BLaER1 (cell line): ENCODE data around the gene LIN28B.
"Not testable (repeated sequence)": the region's sequence is repeated elsewhere in the genome, so short reads cannot be mapped to it uniquely, and the experiment has no call there.

Source experiments
- H3K27ac ChIP-seq: shearing (Covaris generic); formaldehyde crosslinking; 2 replicates; pipeline ENCODE4 v1.8.1; 2022
- H3K27me3 ChIP-seq: shearing (Covaris generic); formaldehyde crosslinking; 2 replicates; pipeline ENCODE4 v1.8.1; 2022
- H3K36me3 ChIP-seq: shearing (Covaris generic); formaldehyde crosslinking; 2 replicates; pipeline ENCODE4 v1.8.1; 2022
- H3K4me1 ChIP-seq: shearing (Covaris generic); formaldehyde crosslinking; 2 replicates; pipeline ENCODE4 v1.8.1; 2022
- H3K4me2 ChIP-seq: shearing (Covaris generic); formaldehyde crosslinking; 2 replicates; pipeline ENCODE4 v1.8.1; 2022
- H3K4me3 ChIP-seq: shearing (Covaris generic); formaldehyde crosslinking; 2 replicates; pipeline ENCODE4 v1.8.1; 2022
- H3K9ac ChIP-seq: shearing (Covaris generic); formaldehyde crosslinking; 2 replicates; pipeline ENCODE4 v1.8.1; 2022
- H3K9me3 ChIP-seq: shearing (Covaris generic); formaldehyde crosslinking; 2 replicates; pipeline ENCODE4 v1.8.1; 2022
- H4K20me1 ChIP-seq: shearing (Covaris generic); formaldehyde crosslinking; 2 replicates; pipeline ENCODE4 v1.8.1; 2022
- Cebpa-rat ChIP-seq: shearing (Covaris generic); IDR thresholded peaks from 2 replicates; pipeline ENCODE4 v1.8.1; 2022

The LIN28B gene

DNA sequence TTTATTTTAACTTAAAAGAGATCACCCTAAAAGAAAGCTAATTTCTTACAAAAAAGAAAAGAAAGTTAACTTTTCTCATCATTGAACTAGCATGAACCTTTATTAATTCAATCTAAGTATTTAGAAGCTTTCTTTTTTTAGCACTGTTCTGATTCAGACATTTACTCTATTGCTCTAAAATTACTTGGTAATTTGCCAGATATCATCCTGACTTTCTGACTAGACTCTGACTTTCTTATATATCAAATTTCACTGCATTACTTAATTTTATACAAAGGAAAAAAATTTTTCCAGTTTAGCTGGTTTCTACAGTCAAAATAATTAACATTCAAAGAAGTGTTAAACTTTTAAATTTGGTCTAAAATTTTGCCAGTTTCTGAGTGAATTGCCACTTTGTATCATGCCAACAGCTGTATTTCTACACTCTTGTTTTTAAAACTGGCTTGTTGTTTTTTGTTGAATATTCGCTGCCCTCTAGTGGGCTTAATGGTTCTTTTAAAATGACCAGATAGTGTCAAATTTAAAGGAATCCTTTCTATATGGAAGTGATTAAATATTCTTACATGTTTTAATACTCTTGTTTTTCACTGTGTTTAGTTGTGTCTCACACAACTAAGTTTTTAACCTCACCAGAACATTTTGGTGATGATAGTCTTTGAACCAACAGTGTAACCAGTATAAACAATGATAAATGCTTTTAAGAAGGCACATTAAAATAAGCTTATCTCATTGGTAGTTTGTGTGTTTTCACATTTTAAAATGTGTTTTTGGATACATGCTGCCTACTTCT is 120.9 kb downstream of the LIN28B start:
- H3K4me1 ChIP-seq, result peaks cover 9% of the 10 kb centered on the region
- no peaks in the 10 kb centered on the region for H4K20me1 ChIP-seq
- H3K36me3 ChIP-seq, result no peaks in the 10 kb centered on the region
- H3K9me3 ChIP-seq, result no peaks in the 10 kb centered on the region
- no peak overlapping the region for H3K4me3 ChIP-seq
- H3K4me2 ChIP-seq, result no peak overlapping the region
- H3K27me3 ChIP-seq, result no peaks in the 10 kb centered on the region
- TF ChIP-seq Cebpa-rat, result no peak
- H3K9ac ChIP-seq, result no peak overlapping the region
- H3K27ac ChIP-seq, result no peak overlapping the region

DNA sequence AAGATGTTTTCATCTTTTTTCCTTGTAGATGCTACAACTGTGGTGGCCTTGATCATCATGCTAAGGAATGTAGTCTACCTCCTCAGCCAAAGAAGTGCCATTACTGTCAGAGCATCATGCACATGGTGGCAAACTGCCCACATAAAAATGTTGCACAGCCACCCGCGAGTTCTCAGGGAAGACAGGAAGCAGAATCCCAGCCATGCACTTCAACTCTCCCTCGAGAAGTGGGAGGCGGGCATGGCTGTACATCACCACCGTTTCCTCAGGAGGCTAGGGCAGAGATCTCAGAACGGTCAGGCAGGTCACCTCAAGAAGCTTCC is 121.4 kb downstream of the LIN28B start:
- H3K9me3 ChIP-seq, result no peaks in the 10 kb centered on the region
- peaks cover 9% of the 10 kb centered on the region for H3K4me1 ChIP-seq
- H3K27ac ChIP-seq, result no peak overlapping the region
- no peak for TF ChIP-seq Cebpa-rat
- no peak overlapping the region for H3K4me2 ChIP-seq
- no peak overlapping the region for H3K9ac ChIP-seq
- no peaks in the 10 kb centered on the region for H3K36me3 ChIP-seq
- no peaks in the 10 kb centered on the region for H4K20me1 ChIP-seq
- no peaks in the 10 kb centered on the region for H3K27me3 ChIP-seq
- no peak overlapping the region for H3K4me3 ChIP-seq

DNA sequence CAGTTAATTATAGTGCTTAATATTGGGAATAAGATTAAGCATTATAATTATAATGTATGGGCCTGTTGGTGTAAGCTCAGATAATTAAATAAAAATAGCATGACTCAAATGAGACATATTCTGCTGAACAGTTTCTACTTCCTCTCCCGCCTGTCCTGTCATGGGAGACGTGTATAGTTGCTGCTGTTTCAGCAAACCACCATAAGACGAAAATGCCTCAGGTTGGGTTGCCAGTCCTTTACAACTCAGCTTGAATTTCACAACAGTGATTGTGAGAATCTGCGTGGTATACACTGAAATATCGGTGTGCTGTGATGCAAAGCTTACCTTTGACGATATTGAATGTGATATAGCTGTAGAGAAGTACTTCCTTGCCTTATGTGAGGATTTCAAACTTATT is 123.4 kb downstream of the LIN28B start:
- H3K4me3 ChIP-seq, result no peak overlapping the region
- no peaks in the 10 kb centered on the region for H4K20me1 ChIP-seq
- H3K36me3 ChIP-seq, result no peaks in the 10 kb centered on the region
- peaks cover 5% of the 10 kb centered on the region for H3K4me1 ChIP-seq
- H3K27me3 ChIP-seq, result no peaks in the 10 kb centered on the region
- no peak overlapping the region for H3K4me2 ChIP-seq
- no peak overlapping the region for H3K27ac ChIP-seq
- TF ChIP-seq Cebpa-rat, result no peak
- no peak overlapping the region for H3K9ac ChIP-seq
- no peaks in the 10 kb centered on the region for H3K9me3 ChIP-seq

DNA sequence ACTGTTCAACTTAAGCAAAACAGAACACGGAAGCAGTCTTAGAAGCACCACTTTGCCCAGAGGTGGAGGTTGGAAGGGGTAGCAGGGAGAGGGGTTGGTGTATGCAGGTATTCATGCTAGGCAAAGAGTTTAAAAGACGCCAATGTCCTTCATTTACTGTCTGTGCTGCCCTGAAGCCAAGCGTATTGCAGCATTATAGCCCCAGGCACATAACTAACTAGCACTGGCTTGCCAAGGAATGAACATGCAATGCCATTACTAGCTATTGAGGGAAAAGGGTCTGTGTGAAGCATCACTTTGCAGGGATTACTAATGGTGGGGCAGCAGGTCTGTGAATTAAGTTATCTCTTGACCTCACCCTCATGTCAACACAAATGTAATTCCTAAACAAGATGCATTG is 124.8 kb downstream of the LIN28B start:
- H3K36me3 ChIP-seq, H3K27ac ChIP-seq, H3K4me1 ChIP-seq: not testable (repeated sequence)

DNA sequence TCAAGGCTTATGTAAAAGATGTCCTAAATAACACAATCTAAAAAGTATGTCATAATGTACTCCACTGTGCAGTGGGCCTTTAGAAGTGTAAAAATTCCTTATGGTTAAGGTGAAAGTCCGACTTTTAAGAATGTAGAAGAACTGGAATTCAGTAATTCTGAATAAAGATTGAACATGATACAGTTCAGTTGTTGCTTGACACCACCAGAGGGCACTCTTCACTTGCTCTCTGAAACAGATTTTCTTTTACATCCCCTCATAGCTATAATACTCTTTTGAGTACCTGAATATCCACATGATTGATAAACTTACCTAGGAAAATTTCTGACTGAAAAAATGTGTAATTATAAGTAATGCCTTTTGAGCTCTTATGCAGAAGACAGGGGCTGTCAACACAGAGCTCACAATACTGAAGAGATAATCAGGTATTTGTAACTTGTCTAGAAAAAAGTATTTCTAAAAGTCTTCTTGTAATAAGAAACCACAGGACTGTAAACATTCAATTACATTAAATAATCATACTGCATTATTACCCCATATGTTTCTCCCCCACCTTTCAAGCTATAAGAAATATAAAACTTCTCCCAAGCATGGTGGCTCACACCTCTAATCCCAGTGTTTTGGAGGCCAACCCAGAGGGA is 130.8 kb downstream of the LIN28B start:
- Histone ChIP-seq H3K27ac (no peak overlapping the region), H4K20me1 (no peaks in the 10 kb centered on the region)
- TF ChIP-seq Cebpa-rat, result no peak

More for the DNA sequence above, 124.8 kb downstream of the LIN28B start:
- not testable (repeated sequence) for H3K9me3 ChIP-seq, H3K4me2 ChIP-seq, H3K4me3 ChIP-seq, H3K9ac ChIP-seq, H3K27me3 ChIP-seq, H4K20me1 ChIP-seq

DNA sequence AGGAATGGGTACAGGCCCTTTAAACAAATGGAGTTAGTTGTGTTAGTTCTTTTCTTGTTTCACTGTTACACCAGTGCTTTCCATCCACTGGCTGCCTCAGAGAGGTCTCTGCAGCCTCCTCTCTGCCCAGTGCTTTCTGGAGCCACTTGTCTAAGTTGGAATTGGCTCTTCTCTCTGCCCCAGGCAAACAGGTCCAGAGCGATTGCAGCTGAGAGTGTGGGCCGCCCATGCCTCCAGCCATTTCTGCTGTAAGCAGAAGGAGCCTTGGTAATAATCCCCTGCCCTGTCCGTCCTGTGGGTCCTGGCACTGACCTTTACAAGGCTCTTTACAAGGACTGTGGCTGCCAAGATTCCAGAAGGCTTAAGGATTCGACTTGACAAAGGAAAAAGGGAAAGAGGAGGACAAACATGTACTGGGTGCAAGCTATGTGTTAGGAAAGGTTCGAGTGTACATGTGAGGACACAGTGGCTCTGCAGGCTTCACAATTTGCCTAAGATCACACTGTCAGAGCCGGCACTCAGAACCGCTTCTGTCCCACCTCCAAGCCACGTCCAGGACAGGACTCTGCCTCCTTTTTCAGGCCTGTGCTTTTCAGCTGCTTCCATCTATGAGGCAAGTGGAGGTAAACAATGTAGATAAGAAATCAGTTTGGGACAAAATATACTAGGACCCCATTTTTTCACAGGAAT is 134.4 kb downstream of the LIN28B start:
- no peaks in the 10 kb centered on the region for H3K36me3 ChIP-seq
- no peaks in the 10 kb centered on the region for H3K27me3 ChIP-seq
- H3K27ac ChIP-seq, result no peak overlapping the region
- H3K9me3 ChIP-seq, result no peaks in the 10 kb centered on the region
- H3K4me2 ChIP-seq, result no peak overlapping the region
- H3K4me3 ChIP-seq, result no peak overlapping the region
- TF ChIP-seq Cebpa-rat, result no peak
- no peaks in the 10 kb centered on the region for H4K20me1 ChIP-seq
- no peak overlapping the region for H3K9ac ChIP-seq
- no peaks in the 10 kb centered on the region for H3K4me1 ChIP-seq

More for the DNA sequence above, 130.8 kb downstream of the LIN28B start:
- no peaks in the 10 kb centered on the region for H3K4me1 ChIP-seq
- H3K9me3 ChIP-seq, result no peaks in the 10 kb centered on the region
- H3K4me3 ChIP-seq, result no peak overlapping the region
- no peaks in the 10 kb centered on the region for H3K27me3 ChIP-seq
- H3K4me2 ChIP-seq, result no peak overlapping the region
- no peak overlapping the region for H3K9ac ChIP-seq
- no peaks in the 10 kb centered on the region for H3K36me3 ChIP-seq

DNA sequence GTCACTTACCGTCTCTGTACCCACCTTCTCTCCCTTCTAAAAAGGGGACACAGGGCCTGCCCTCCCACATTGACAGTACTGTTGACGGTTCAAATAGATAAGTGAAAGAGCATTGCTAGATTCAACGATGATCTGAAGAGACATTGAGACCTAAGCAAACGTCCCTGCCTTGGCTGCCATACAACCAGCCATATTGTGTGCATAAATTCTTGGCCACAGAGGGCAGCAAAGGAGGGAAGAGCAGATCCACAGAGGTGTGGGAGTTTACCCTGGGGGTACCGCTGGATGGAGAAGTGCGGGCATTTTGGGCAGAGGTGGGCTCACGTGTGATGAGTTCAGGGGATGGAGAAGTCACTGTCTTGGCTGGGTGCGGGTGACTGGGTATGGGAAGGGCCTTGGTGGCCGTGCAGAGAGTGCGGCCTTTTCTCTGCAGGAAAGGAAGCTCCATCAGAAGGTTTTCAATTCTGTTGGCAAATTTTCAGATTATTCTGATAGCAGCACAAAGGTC is 137.3 kb downstream of the LIN28B start:
- Histone ChIP-seq H3K27me3 (no peaks in the 10 kb centered on the region), H4K20me1 (no peaks in the 10 kb centered on the region), H3K4me3 (no peak overlapping the region), H3K9ac (no peak overlapping the region), H3K27ac (no peak overlapping the region), H3K9me3 (no peaks in the 10 kb centered on the region), H3K4me2 (no peak overlapping the region), H3K36me3 (peaks cover 12% of the 10 kb centered on the region), H3K4me1 (no peaks in the 10 kb centered on the region)
- TF ChIP-seq Cebpa-rat, result no peak

DNA sequence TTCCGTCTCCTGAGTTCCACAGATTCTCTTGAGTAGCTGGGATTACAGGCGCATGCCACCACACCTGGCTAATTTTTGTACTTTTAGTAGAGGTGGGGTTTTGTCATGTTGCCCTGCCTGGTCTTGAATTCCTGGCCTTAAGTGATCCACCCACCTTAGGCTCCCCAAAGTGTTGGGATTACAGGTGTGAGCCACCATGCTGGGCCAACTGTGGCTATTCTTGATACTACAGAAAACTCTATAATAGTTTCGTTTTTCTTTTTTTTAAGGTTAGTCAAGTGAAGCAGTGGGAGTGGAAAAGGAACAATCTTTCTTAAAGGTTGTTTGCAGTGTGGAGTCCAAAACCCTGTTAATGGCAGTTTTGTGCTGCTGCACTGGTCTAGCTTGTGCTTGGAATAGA is 138.2 kb downstream of the LIN28B start:
- TF ChIP-seq Cebpa-rat, result no peak
- H3K27me3 ChIP-seq, result no peaks in the 10 kb centered on the region
- no peaks in the 10 kb centered on the region for H4K20me1 ChIP-seq
- H3K9ac ChIP-seq, result no peak overlapping the region
- H3K27ac ChIP-seq, result no peak overlapping the region
- no peaks in the 10 kb centered on the region for H3K4me1 ChIP-seq
- no peak overlapping the region for H3K4me2 ChIP-seq
- H3K9me3 ChIP-seq, result no peaks in the 10 kb centered on the region
- H3K4me3 ChIP-seq, result no peak overlapping the region
- H3K36me3 ChIP-seq, result peaks cover 19% of the 10 kb centered on the region

DNA sequence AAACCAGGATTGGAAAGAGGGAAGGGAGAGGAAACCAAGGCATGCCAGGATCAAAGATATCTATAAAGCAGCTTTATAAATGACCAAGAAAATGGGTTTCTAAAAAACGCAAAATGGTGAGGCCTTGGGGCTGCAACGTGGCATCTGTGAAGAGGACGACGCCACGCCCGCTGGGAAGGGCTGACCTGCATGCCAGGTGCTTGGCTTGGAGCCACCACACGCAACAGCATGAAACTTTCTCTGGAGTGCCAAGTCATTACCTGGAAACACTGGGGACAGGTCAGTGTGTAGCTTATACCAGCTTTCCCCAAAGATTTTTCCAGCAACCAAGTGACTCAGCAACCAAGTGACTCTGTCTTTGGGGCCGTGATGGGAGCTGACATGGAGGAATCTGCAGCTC is 140.4 kb downstream of the LIN28B start:
- Histone ChIP-seq H3K27ac (no peak overlapping the region), H3K9me3 (no peaks in the 10 kb centered on the region), H3K4me2 (no peak overlapping the region), H3K4me3 (no peak overlapping the region), H3K27me3 (no peaks in the 10 kb centered on the region), H3K9ac (no peak overlapping the region), H3K36me3 (peaks cover 19% of the 10 kb centered on the region), H3K4me1 (no peaks in the 10 kb centered on the region), H4K20me1 (no peaks in the 10 kb centered on the region)
- TF ChIP-seq Cebpa-rat, result no peak

DNA sequence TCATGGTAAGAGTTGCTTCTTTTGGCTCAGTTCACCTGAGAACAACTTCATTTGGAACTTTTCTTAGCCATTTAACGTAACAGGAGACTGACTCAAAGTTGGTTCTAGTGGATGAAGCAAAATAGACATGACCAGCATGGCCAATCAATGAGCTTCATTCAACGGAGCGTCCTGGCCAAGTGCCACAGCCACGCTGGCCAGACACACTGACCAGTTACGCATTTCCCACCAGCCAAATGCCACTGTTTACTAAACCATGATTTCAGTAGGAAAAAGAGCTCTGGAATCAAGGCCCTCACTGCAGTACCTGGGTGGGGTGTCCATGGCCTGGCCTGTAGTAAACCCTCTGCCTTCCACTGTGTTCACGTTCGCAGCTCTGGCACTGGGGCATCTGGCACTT is 142.5 kb downstream of the LIN28B start:
- Histone ChIP-seq H3K9me3 (no peaks in the 10 kb centered on the region), H3K4me1 (no peaks in the 10 kb centered on the region), H3K27ac (no peak overlapping the region), H3K36me3 (peaks cover 19% of the 10 kb centered on the region), H3K27me3 (no peaks in the 10 kb centered on the region), H3K4me3 (no peak overlapping the region), H3K9ac (no peak overlapping the region), H4K20me1 (no peaks in the 10 kb centered on the region), H3K4me2 (no peak overlapping the region)
- no peak for TF ChIP-seq Cebpa-rat
